Measurements from ENCODE around the gene SBF2.

DNA sequence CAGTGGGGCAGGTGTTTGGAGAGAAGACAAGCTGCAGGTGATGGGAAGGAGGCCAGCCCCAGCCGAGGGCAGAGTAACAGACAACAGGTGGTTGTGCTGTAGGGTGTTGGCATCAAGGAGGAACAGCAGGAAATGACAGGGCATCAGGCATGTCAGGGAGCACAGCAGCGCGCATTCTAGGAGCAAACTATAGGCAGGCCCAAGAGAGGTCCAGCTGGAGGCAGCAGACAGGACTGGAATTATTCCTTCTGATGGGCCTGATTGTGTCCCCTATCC is 24.4 kb upstream of the SBF2 start:
- TF ChIP-seq, protein P1, sequence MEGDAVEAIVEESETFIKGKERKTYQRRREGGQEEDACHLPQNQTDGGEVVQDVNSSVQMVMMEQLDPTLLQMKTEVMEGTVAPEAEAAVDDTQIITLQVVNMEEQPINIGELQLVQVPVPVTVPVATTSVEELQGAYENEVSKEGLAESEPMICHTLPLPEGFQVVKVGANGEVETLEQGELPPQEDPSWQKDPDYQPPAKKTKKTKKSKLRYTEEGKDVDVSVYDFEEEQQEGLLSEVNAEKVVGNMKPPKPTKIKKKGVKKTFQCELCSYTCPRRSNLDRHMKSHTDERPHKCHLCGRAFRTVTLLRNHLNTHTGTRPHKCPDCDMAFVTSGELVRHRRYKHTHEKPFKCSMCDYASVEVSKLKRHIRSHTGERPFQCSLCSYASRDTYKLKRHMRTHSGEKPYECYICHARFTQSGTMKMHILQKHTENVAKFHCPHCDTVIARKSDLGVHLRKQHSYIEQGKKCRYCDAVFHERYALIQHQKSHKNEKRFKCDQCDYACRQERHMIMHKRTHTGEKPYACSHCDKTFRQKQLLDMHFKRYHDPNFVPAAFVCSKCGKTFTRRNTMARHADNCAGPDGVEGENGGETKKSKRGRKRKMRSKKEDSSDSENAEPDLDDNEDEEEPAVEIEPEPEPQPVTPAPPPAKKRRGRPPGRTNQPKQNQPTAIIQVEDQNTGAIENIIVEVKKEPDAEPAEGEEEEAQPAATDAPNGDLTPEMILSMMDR (IDR thresholded peaks at IDR 0.05; ENCODE audit: extremely low read depth in 1 of 2, insufficient read depth in 1 of 2, low read depth in 1 of 2, low read length in 2 of 2): no peak
- TF ChIP-seq EZH2 (IDR thresholded peaks at IDR 0.05; ENCODE audit: borderline replicate concordance, low read depth, low read length, severe bottlenecking) (no peak), POLR2A (IDR thresholded peaks at IDR 0.05; ENCODE audit: low read depth, low read length) (no peak), POLR2AphosphoS5 (IDR thresholded peaks at IDR 0.05; ENCODE audit: insufficient read depth, low read depth, low read length) (no peak), JUN (IDR thresholded peaks at IDR 0.05; ENCODE audit: borderline replicate concordance, insufficient read depth, insufficient read length, low read depth) (no peak), MYC (IDR thresholded peaks at IDR 0.05; ENCODE audit: low read depth, low read length) (no peak), GATA2 (IDR thresholded peaks at IDR 0.05; ENCODE audit: insufficient read depth, insufficient read length, low read depth, low read length) (no peak)
- TF ChIP-seq, protein P2, sequence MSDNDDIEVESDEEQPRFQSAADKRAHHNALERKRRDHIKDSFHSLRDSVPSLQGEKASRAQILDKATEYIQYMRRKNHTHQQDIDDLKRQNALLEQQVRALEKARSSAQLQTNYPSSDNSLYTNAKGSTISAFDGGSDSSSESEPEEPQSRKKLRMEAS (IDR thresholded peaks at IDR 0.05; ENCODE audit: insufficient read depth, insufficient read length): no peak
